Measurements from ENCODE around the gene SLC6A15.
A peak's percentile ranks its signal among the peaks of the same experiment; 100 is the strongest.

Gene SLC6A15

DNA sequence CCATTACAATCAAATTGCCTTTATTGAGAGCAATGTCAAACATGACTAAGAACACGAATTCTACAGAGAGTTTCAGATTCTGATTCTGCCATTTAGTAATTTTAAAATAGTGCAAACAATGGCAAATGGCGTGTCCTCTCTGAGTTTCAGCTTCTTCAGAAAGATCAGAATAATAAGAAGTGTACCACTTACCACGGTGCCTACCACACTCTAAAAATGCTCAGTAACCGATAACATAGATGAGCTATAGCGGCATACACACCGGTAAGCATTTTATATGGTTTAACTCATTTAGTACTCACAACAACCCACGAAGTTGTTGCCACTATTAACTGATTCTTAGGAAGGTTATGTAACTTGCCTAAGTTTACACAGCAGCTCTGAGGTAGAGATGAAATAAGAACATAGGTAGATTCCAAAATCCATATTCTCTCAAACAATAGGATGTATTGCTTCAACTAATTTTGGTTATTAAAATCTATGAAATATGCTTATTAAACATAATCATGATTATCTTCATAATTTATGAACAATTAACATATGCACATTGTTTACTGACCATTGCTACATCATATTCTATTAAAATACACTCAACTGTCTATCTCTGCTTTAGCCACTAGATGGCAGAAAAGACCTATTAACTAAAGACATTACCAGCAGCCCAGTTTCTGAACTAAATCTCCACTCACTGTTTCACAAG, 38.3 kb downstream of the SLC6A15 start:
- peak; percentile 29 to 71 for DNase-seq

DNA sequence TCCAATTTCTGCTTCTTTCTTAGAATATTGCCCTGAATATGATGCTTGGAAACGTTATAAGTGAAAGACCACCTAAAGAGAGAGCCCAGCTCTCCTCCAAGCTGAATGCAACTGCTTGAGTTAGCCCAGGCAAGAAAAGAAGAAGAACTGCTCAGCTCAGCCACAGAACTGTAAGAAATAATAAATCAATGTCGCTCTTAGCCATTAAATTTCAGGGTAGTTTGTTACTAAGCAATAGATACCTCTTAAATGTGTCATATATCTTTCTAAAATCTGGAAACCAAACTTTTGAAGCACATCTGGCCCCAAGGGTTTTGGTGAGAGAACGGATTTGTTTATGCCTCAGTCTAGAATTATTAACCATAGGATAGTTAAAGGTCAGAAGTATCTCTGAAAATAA, 50.4 kb downstream of the SLC6A15 start:
- no peak for DNase-seq

DNA sequence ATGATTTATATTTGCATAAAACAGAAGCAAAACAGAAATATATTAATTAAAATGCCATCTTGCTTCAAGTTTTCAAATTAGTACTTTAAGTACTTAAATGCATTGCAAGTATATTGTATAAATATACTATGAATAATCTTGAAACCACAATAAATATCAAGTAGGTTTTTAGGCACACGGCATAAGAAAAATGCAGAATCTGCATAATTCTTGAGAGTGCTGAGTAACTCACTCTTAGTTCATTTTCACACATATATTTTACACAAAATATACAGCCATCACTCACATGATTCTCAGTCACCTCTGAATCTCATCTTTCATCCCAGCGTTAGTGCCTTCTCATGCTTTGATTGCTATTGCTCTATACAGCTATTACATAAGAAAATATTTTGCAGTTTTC, 51.9 kb downstream of the SLC6A15 start:
- no peak for DNase-seq

DNA sequence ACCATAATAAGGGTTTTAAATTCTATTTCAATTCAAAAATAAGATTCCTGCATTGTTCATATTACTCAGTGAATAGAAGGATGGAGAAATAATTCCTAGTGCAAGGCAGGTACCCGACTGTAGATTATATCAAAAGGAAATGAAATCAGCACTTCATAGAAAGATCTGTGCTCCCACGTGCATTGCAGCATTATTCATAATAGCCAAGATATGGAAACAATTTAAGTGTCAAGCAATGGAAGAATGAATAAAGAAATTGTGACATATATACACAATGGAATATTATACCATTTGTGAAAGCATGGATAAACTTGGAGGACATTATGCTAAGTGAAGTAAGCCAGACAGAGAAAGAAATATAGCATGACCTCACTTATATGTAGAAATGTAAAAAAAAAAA, 53.8 kb downstream of the SLC6A15 start:
- no peak for DNase-seq

DNA sequence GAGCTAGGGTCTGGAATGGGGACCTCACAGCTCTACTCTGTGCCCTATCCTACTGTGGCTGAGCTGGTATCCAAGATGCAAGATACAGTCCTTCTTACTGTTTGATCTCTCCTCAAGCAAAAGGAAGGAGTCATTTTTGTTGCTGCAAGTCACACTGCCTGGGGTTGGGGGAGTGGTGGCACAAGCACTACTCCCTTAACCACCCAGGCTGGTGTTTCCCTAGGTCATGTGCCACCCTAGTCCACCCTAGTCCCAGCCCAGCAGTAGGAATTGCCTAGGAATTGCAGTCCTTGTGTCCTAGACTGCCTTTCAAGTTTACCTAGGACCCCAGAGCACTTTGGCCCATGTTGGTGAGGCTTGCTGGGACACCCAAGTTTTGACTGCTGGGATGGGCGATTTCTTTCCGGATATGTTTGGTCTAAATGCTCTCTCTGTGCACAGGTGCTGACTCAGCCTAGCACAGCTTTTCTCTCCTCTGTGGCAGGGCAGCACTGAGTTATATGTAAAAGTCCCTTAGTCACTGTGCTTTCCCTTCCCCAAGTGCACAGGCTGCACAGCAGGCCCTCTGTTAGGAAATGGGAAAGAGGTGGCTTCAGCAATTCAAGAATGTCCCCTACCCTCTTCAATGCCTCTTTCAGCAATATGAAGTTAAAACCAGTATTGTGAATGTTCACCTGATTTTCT, 54.9 kb downstream of the SLC6A15 start:
- no peak for DNase-seq

- DNase-seq: no peak
Observed at GRCh38 chr12:84856156-84856900, 56.3 kb downstream of the SLC6A15 start.

GRCh38 chr12:84843593-84844144, 68.9 kb downstream of the SLC6A15 start:
- DNase-seq: no peak

- DNase-seq: peak; percentile 3 to 49
Observed at GRCh38 chr12:84842406-84843013, 70.1 kb downstream of the SLC6A15 start.

DNA sequence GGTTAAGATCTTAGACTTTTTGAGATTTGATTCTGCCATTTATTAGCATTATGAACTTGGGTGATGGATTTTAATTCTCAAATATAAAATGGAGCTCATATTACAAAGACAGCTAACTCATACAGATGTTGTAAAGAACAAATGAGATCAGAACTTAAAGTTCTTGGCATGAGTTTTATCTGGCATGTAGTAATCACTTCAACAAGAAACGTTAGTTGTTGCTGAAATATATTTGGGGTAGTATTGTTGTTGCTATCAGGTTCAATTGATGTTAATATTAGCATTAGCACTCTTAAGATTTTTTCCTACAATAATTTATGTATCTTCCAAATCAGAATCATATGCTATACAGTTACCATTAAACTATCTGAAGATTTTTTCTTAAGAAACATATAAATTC, 71.0 kb downstream of the SLC6A15 start:
- DNase-seq: no peak

GRCh38 chr12:84840356-84840755, 72.2 kb downstream of the SLC6A15 start:
- no peak for DNase-seq

DNA sequence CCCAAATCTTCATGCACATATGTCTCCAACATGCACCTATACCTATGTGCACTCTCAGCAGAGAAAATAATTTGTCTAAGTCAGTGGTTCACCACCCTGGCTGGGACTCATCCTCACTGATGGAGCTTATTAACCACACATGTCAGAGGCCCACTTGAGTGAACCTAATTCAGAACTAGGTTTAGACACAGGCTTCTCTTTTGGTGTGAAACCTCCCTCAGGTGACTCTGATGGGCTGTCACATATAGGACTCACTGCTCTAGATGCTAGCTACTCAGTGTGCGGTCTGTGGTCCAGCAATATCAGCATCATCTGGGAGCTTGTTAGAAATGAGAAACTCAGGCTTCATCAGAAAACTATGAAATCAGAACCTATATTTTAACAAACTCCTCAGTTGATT, 85.7 kb downstream of the SLC6A15 start:
- DNase-seq: no peak

- no peak for DNase-seq
Observed at GRCh38 chr12:84825149-84825548, 87.5 kb downstream of the SLC6A15 start.

GRCh38 chr12:84822525-84822924, 90.1 kb downstream of the SLC6A15 start:
- DNase-seq: no peak

- no peak for DNase-seq
Observed at GRCh38 chr12:84816916-84817695, 95.5 kb downstream of the SLC6A15 start.

DNA sequence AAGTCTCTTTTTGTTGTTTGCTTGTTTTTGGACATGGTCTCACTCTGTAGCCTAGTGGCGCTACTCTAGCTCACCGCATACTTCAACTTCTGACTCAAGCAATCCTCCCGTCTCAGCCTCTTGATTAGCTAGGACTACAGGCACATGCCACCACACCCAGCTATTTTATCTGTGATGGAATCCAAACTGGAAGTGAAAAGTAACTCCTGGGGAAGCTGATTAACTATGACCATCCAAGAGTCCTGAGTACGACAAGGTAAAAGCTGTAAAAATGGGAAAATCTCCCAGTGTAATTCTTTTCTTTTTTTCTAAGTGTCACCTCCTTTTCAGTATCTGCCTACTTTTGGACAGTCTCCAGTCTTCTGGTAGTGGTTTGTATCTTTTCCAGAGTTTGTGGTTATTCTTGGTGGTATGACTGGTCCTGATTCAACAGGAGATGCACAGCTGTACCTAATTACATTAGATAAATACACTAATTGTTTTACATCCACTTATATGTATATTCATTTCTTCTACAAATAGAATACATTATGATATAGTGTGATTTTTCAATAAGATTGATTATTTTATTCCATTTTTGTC, 97.8 kb downstream of the SLC6A15 start:
- DNase-seq: no peak

GRCh38 chr12:84813780-84814663, 98.6 kb downstream of the SLC6A15 start:
- DNase-seq: no peak

GRCh38 chr12:84811291-84811690, 101.3 kb downstream of the SLC6A15 start:
- no peak for DNase-seq

- no peak for DNase-seq
Observed at GRCh38 chr12:84810611-84811010, 102.0 kb downstream of the SLC6A15 start.

All from inflammatory macrophage treated with lipopolysaccharide for 1 hour (primary cell).